ENCODE measurements around the gene PRLR. TPM values are rescaled to one million over a fixed set of nuclear protein-coding genes. Genes with fewer than 3 reads are reported as not detected.

PRLR gene
- total RNA-seq, 1 donor from 2014 or later, result 3.2 TPM

DNA sequence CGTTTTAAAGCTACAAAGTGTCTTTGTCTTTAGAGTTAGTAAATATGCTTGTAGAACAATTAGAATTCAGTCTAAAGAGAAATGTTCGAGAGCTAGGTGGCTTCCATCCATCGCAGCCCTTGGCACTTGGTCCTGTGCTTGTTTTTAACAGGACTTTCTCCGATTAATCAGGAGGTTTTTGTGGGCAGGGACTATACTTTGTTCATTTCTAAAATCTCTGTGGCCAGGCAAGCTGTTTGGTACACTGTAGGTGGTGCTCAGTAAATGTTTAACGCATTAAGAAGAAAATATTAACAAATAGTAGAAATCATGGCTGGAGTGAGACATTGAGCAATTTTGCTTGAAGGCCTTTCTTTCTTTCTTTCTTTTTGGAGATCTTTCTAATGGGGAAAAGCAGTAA, 203.3 kb downstream of the PRLR start:
- H3K27me3 ChIP-seq (ENCODE audit: low read depth), result no peaks in the 10 kb centered on the region
- no peak for DNase-seq
- no peak overlapping the region for H3K4me3 ChIP-seq
- H3K9me3 ChIP-seq, result no peaks in the 10 kb centered on the region
- peak overlapping the region; percentile 8 for H3K27ac ChIP-seq
- intact Hi-C loops (cut with DNase I), result no loop called here
- TF ChIP-seq, protein P1, sequence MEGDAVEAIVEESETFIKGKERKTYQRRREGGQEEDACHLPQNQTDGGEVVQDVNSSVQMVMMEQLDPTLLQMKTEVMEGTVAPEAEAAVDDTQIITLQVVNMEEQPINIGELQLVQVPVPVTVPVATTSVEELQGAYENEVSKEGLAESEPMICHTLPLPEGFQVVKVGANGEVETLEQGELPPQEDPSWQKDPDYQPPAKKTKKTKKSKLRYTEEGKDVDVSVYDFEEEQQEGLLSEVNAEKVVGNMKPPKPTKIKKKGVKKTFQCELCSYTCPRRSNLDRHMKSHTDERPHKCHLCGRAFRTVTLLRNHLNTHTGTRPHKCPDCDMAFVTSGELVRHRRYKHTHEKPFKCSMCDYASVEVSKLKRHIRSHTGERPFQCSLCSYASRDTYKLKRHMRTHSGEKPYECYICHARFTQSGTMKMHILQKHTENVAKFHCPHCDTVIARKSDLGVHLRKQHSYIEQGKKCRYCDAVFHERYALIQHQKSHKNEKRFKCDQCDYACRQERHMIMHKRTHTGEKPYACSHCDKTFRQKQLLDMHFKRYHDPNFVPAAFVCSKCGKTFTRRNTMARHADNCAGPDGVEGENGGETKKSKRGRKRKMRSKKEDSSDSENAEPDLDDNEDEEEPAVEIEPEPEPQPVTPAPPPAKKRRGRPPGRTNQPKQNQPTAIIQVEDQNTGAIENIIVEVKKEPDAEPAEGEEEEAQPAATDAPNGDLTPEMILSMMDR (IDR thresholded peaks at IDR 0.05), result no peak
- H3K4me1 ChIP-seq, result no peaks in the 10 kb centered on the region
- no peaks in the 10 kb centered on the region for H3K36me3 ChIP-seq
- ATAC-seq, result peak in 1 of 2 donors; percentile 23

DNA sequence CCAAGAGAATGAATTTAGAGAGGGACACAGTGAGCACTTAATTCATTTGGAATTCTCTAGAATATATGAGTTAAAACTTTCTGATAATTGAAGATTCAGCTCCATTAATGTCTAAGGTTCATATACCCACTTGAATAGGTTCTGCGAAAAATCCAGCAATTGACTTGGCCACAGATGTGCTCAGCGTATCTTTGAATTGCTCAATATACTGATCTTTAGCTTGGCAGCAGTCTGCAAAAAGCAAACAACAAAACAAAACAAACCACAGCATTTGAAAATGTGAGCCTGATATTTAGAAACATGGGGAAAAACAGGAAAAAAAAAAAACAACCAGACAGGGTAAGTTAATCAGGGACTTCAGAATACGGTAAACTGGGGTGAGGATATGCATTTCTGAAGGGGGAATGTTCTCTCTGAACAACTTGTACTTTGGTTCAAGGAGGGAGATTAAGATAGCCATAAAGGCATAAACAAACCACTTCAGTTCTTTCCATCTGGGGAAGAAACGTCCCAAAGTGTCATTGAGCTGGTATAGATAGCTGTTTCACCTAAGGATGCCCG, 203.9 kb downstream of the PRLR start:
- H3K27me3 ChIP-seq (ENCODE audit: low read depth), result no peaks in the 10 kb centered on the region
- peak overlapping the region; percentile 8 for H3K27ac ChIP-seq
- H3K9me3 ChIP-seq, result no peaks in the 10 kb centered on the region
- no peaks in the 10 kb centered on the region for H3K36me3 ChIP-seq
- intact Hi-C loops (cut with DNase I), result no loop called here
- H3K4me3 ChIP-seq, result no peak overlapping the region
- no peaks in the 10 kb centered on the region for H3K4me1 ChIP-seq
- DNase-seq (no peak), ATAC-seq (peak in 1 of 2 donors; percentile 43)
- TF ChIP-seq, protein P1 (IDR thresholded peaks at IDR 0.05), result no peak

- intact Hi-C loops (cut with DNase I), result no loop called here
- Histone ChIP-seq H3K36me3 (no peaks in the 10 kb centered on the region), H3K9me3 (no peaks in the 10 kb centered on the region), H3K27ac (no peak overlapping the region), H3K4me3 (no peak overlapping the region), H3K4me1 (no peaks in the 10 kb centered on the region), H3K27me3 (ENCODE audit: low read depth) (no peaks in the 10 kb centered on the region)
- ATAC-seq, result no peak
- DNase-seq, result no peak
- TF ChIP-seq, protein P1 (IDR thresholded peaks at IDR 0.05), result no peak
Measured at GRCh38 chr5:35024911-35025510, 205.3 kb downstream of the PRLR start.

GRCh38 chr5:35023391-35024178, 206.7 kb downstream of the PRLR start:
- intact Hi-C loops (cut with DNase I), result no loop called here
- DNase-seq (no peak), ATAC-seq (no peak)
- no peaks in the 10 kb centered on the region for H3K36me3 ChIP-seq
- TF ChIP-seq, protein P1 (IDR thresholded peaks at IDR 0.05), result no peak
- H3K27ac ChIP-seq, result no peak overlapping the region
- H3K27me3 ChIP-seq (ENCODE audit: low read depth), result no peaks in the 10 kb centered on the region
- no peak overlapping the region for H3K4me3 ChIP-seq
- H3K9me3 ChIP-seq, result no peaks in the 10 kb centered on the region
- no peaks in the 10 kb centered on the region for H3K4me1 ChIP-seq

- Histone ChIP-seq H3K27me3 (ENCODE audit: low read depth) (no peaks in the 10 kb centered on the region), H3K36me3 (no peaks in the 10 kb centered on the region), H3K9me3 (no peaks in the 10 kb centered on the region), H3K4me1 (no peaks in the 10 kb centered on the region), H3K27ac (no peak overlapping the region), H3K4me3 (no peak overlapping the region)
- ATAC-seq (no peak), DNase-seq (no peak)
- TF ChIP-seq, protein P1 (IDR thresholded peaks at IDR 0.05), result no peak
- intact Hi-C loops (cut with DNase I), result no loop called here
Measured at GRCh38 chr5:35016174-35017051, 213.9 kb downstream of the PRLR start.

All from lower lobe of right lung (tissue), 2 donors.